Gastroesophageal sphincter (tissue), 3 donors: ENCODE results near the gene CABLES2.

Experiments
- CTCF ChIP-seq, 4 experiments: fragments of 200-600 bp in 2 of 4; fragments of 450-650 bp in 2 of 4; sonication (generic) in 1 of 4; IDR thresholded peaks; one replicate each; pipeline ENCODE4 v1.5.1; 2017 to 2019; ENCODE audit warnings: antibody characterized with exemption in 4 of 4, mild to moderate bottlenecking in 2 of 4, moderate library complexity in 2 of 4
- EP300 ChIP-seq: sonication (generic); formaldehyde crosslinking; IDR thresholded peaks from one replicate; pipeline ENCODE4 v1.6.1; 2017; ENCODE audit warnings: antibody characterized with exemption, mild to moderate bottlenecking
- POLR2A ChIP-seq, 2 donors: fragments of 450-650 bp; IDR thresholded peaks; one replicate each; pipeline ENCODE4 v1.6.1; 2017; ENCODE audit warnings: antibody characterized with exemption in 2 of 2, mild to moderate bottlenecking in 2 of 2, moderate library complexity in 1 of 2

- TF ChIP-seq POLR2A (IDR thresholded peaks at IDR 0.05) (no peak), CTCF (IDR thresholded peaks at IDR 0.05) (no peak), EP300 (no peak)
These were observed 20.9 kb upstream of the CABLES2 start for GRCh38 chr20:62428002-62428372.
